VCaP (cell line): ENCODE results near the gene GPBAR1.
A peak's percentile ranks its signal among the peaks of the same experiment; 100 is the strongest.

Experiments
- H3K27ac ChIP-seq: fragments of 450-650 bp; 2 replicates; pipeline ENCODE4 v1.5.1; 2017
- TF ChIP-seq, protein P1 (sequence below): fragments of 450-650 bp; conservative IDR thresholded peaks from 2 replicates; pipeline ENCODE4 v1.5.1; 2017; ENCODE audit warnings: mild to moderate bottlenecking, moderate library complexity

The GPBAR1 gene

DNA sequence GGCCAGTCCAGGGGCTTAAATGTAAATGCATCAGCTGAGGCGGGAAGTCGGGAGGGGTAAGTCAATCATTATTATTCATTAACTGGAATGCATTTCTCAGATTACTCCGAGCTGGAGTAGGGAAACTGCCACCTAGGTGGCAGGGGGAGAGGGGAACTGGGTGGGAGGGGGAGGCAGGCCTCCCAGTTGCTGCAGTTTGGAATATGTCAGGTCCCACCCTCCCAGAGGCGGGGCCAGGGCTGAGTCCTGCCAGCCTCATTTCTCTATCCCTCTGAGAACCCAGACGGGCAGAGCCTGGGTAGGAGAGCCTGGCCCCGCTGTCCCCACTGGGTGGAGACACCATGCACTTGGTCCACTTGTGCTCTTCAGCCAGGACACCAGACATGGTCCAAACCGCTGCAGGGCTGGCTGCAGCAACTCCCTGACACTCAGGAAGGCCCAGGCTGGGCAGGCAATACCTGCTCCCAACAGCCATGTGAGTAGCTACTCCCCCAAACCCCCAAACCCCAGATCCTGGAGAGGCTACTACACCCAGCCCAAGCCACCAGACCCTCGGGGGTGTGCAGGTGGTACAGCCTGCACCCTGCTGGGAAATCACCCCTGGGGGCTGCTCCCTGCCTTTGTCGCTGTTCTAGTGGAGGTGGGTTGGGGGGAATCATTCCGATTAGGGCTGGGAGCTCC is at the start of gene GPBAR1:
GPBAR1 (plus strand) TSS at position 274 of the 681 bp plus-strand sequence. CDS start 1,710 bp downstream, outside the sequence.
- 0 out of 2 replicates have a peak within 1 kb of the TSS, but pooled peaks have one; percentile 2 for H3K27ac ChIP-seq
- TF ChIP-seq, protein P1, sequence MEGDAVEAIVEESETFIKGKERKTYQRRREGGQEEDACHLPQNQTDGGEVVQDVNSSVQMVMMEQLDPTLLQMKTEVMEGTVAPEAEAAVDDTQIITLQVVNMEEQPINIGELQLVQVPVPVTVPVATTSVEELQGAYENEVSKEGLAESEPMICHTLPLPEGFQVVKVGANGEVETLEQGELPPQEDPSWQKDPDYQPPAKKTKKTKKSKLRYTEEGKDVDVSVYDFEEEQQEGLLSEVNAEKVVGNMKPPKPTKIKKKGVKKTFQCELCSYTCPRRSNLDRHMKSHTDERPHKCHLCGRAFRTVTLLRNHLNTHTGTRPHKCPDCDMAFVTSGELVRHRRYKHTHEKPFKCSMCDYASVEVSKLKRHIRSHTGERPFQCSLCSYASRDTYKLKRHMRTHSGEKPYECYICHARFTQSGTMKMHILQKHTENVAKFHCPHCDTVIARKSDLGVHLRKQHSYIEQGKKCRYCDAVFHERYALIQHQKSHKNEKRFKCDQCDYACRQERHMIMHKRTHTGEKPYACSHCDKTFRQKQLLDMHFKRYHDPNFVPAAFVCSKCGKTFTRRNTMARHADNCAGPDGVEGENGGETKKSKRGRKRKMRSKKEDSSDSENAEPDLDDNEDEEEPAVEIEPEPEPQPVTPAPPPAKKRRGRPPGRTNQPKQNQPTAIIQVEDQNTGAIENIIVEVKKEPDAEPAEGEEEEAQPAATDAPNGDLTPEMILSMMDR = no peak

DNA sequence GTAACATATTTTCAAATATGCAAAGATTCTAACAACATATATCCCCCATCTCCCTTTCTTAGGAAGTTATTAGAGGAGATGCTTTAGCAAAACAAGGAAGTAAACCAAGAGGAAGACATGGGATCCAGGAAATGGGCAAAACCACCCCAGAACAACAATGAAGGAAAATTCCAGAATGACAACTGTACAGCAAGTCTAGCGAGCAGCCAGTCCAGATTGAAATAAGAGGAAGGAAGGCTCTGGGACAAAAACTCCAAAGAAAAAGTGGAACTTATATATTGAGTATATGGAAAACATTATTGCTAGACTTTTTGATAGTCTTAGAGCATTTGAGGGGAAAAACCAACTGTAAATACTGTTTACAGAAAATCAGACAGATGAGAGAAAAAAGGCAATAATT is 46.7 kb upstream of the GPBAR1 start:
- H3K27ac ChIP-seq = no peak overlapping the region
- TF ChIP-seq, protein P1 = no peak

DNA sequence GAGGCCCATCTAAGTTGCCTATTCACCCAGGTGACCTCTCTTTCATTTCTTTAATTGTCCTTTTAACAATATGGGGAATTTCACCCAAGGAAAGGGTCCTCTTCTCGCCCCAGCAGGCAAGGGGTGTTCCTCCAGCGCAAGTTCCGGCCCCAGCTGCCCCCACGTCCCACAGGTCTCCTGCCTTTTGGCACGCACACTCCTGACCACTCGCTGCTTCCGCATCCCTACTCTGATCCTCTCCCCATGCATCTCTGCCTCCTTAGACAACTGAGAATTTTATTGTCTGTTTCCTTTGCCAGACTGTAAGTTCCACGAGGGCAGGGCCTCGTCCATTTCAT is 44.5 kb upstream of the GPBAR1 start:
- peak overlapping the region; percentile 88 for H3K27ac ChIP-seq

DNA sequence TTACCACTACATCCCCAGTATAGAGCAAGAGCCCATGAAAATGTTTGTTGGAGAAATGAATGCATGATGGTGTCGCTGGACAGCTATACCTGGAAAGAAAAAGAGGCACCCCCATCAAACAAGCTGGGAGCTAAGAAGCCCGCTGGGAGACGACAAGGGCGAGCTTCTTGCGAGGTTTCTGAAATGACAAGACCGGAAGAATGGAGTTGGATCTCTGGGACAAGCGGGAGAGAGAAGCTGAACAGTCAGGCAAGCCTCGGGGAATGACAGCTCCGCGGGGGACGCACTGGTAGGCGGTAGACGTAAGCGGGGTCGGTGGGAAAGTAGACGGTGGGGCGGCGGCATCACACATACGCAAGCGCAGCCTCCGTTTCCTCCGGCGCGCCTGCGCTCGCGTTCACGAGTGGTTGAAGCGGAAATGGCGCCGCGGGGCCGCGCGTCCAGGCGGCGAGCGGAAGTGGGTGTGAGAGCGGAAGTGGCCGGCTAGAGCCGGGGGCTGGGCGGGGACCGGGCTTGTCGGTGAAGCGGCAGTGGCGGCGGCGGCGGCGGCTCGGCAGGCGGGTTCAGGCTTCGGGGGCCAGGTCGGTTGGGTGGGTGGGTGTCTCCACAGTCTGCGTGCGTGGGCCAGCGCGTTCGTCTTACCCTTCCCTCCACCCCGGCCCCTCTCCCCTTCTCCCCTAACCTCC is 44.0 kb upstream of the GPBAR1 start, which contains the start of gene ARPC2:
ARPC2 (plus strand) TSS at position 516 of the 686 bp plus-strand sequence. CDS start 282 bp downstream, outside the sequence.
- peak within 1 kb of the TSS; percentile 88 for H3K27ac ChIP-seq
- TF ChIP-seq, protein P1 = no peak

More for the DNA sequence above, 44.5 kb upstream of the GPBAR1 start:
- TF ChIP-seq, protein P1 = no peak

DNA sequence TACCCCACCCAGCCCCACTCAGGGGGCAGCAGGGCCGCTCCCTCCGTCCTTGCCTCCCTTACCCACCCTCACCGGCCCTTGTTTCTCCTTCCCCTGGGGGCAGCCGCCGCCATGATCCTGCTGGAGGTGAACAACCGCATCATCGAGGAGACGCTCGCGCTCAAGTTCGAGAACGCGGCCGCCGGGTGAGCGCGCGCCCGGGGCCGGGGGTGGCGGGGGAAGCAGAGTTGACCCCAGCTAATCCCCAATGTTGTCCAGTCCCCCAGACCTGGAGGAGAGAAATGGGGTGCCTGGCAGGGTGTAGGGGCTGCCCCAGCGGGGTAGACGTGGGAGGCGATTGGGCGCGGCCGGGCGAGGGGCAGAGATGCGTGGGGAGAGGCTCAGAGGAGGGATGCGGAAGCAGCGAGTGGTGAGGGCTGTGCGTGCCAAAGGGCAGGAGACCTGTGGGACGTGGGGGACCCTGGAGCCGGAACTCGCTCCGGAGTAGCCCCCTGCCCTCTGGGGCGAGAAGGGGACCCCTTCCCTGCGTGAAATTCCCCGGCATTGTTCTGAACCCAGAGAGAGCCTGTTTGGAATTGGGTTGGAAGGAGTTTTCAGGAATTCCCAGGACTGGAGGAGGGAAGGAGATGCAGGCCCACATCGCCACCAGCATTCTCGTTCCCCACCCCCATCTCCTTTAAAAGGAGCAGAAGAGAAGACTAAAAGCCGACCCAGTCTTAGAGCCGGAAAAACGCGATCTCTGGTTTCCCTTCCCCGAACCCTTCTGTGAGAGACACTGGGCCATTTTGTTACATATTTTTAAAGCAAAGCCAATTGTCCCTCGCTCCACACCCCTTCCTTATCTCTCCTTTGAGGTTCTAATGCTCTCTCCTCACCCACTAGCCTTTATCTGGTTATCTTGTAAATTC is 43.2 kb upstream of the GPBAR1 start:
- TF ChIP-seq, protein P1 = no peak
- peak overlapping the region; percentile 88 for H3K27ac ChIP-seq

- TF ChIP-seq, protein P1 = no peak
- peak overlapping the region; percentile 88 for H3K27ac ChIP-seq
Measured at GRCh38 chr2:218218268-218219185, 42.3 kb upstream of the GPBAR1 start.
